ENCODE data around the gene NMT2.

DNA sequence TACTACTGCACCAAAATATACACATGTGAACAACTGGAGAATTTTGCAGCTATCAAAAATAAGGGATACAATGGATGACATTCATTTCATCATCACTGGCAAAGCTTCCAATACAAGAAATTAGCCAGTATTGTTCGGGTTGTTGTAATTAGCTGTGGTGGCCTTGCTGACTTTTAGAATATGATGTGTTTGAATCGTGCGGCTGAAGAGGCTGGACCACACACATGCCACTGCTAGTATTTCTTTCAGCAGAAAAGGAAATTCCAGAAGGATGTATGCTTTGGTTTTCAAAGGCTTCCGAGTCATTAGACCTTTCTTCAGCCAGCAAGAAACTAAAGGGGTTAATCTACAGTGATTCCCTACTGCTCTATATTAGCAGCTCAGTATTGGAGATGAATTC is 54.7 kb downstream of the NMT2 start:
- TF ChIP-seq POLR2AphosphoS5 (IDR thresholded peaks at IDR 0.05) (no peak), EZH2 (IDR thresholded peaks at IDR 0.05; ENCODE audit: borderline replicate concordance, insufficient read depth, low read length, poor library complexity, severe bottlenecking) (no peak), EP300 (conservative IDR thresholded peaks at IDR 0.05; ENCODE audit: poor library complexity, severe bottlenecking) (no peak)
- TF ChIP-seq, protein P1, sequence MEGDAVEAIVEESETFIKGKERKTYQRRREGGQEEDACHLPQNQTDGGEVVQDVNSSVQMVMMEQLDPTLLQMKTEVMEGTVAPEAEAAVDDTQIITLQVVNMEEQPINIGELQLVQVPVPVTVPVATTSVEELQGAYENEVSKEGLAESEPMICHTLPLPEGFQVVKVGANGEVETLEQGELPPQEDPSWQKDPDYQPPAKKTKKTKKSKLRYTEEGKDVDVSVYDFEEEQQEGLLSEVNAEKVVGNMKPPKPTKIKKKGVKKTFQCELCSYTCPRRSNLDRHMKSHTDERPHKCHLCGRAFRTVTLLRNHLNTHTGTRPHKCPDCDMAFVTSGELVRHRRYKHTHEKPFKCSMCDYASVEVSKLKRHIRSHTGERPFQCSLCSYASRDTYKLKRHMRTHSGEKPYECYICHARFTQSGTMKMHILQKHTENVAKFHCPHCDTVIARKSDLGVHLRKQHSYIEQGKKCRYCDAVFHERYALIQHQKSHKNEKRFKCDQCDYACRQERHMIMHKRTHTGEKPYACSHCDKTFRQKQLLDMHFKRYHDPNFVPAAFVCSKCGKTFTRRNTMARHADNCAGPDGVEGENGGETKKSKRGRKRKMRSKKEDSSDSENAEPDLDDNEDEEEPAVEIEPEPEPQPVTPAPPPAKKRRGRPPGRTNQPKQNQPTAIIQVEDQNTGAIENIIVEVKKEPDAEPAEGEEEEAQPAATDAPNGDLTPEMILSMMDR (IDR thresholded peaks at IDR 0.05; ENCODE audit: poor library complexity, severe bottlenecking): no peak
